Stimulated activated CD4-positive, alpha-beta T cell treated with anti-CD3 and anti-CD28 coated beads, TNF-alpha, amount 100 ng/mL, for 4 hours (primary cell): Measurements from ENCODE around the gene PGA4.
"Not testable (repeated sequence)": the region's sequence is repeated elsewhere in the genome, so short reads cannot be mapped to it uniquely, and the experiment has no call there.

Source experiments
- DNase-seq, 3 experiments: peaks; one replicate each; pipeline ENCODE4 v3.0.0-alpha.2; 2020; ENCODE audit warnings: low read depth in 3 of 3

PGA4 gene

DNA sequence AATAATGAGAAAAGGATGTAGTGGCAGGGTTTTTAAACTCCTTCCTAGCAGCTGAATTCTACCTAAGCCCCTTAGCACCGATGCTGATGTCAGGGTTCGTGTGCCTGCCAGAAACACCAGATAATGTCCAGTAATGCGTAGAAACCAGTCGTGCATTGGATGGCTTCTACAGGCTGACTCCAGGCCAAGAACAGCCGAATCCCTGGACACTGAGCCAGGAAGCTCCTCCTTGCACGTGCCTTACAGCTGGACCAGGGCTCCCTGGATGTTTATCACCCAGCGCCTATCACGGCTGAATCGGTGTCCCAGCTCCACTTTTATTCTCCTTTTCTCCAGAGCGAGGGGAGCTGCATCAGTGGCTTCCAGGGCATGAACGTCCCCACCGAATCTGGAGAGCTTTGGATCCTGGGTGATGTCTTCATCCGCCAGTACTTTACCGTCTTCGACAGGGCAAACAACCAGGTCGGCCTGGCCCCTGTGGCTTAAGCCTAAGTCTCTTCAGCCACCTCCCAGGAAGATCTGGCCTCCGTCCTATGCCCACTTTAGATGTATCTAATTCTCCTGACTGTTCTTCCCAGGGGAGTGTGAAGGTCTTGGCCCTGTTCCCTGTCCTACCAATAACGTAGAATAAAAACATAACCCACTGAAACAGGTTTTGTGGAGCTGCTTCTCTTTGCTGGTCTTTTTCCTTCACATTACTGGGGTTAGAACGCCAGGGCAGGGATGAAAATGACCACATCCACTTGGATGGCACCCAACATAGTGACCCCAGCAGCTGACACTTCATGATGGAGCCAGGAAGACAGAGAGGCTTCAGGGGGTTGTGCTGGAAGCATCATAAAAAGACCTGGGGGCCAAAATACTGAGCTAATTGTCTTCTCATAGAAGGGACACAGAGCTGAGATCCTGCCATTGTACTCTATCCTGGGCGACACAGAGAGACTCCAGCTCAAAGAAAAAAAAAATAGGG, 28.9 kb downstream of the PGA4 start:
- DNase-seq = not testable (repeated sequence)

DNA sequence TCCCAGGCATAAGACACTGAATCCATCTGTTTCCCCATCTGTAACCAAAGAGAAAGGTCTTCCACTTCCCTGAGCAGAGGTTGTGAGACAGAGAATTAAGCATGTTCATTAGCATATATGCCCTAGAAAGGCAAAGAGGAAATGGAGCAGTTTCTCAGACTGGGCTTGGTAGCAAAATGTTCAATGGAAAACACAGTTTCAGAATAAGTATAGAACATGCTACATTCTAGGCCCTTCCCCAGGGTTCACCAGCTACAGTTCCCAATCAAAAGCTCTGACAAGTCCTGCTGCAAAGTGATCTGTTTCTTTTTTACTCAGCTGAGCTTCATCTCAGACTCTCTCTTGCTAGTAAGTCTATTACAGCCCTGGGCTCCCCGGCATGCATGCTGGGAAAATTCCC, 30.2 kb downstream of the PGA4 start:
- DNase-seq = not testable (repeated sequence)

DNA sequence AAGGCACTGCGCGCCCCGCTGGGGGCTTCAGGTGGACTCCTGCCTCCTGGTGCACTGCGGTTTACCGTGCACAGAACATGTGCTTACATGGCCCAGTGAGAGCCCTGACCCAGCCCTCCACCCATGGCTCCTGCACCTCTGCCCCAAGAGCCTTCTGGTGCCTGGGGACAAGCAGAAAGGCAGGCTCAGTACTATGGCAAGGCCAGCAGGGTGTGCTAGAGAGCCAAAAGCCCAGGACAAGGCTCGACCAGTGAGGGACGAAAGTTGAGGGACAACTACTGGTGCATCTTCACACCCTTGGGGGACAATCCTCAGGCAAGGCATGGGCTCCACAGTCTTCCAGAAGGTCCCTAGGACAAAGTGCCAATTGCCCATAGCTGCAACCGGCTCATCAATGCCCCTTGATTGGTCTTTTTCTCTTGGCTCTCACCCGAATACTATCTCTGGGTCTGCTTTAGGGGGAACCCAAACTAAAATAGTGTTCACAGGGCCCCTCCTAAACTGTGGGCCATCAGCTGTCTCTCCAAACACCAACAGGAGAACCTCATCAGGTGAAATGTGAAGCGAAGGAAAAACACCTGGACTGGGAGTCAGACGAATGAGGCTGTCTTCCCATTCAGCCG, 32.4 kb downstream of the PGA4 start:
- peak; percentile 20 to 42 (median 35) for DNase-seq

DNA sequence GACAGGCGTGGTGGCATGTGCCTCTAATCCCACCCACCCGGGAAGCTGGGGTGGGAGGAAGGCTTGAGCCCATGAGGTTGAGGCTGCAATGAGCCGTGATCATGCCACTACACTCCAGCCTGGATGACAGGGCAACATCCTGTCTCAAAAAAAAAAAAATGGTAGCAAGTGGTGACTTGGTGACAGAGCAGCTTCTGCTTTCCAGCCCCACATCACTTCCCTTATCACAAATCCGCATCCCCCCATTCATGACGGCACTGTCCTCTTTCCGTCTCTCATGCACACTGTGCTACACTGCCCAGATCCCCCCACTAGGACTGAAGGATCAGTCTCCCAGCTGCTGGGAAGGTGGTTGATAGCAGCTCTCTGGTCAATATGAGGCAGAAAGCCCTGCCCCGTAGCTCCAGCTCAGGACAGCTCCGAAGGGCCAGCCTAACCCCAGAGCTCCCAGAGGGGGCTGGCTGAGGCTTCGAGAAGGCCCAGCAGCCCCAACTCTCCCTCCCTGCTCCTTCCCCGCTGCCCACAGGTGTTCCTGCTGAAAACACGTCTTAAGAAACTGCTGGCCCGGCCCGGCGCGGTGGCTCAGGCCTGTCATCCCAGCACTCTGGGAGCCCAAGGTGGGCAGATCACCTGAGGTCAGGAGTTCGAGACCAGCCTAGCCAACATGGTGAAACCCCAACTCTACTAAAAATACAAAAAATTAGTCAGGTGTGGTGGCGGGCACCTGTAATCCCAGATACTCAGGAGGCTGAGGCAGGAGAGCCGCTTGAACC, 34.7 kb downstream of the PGA4 start:
- no peak for DNase-seq

DNA sequence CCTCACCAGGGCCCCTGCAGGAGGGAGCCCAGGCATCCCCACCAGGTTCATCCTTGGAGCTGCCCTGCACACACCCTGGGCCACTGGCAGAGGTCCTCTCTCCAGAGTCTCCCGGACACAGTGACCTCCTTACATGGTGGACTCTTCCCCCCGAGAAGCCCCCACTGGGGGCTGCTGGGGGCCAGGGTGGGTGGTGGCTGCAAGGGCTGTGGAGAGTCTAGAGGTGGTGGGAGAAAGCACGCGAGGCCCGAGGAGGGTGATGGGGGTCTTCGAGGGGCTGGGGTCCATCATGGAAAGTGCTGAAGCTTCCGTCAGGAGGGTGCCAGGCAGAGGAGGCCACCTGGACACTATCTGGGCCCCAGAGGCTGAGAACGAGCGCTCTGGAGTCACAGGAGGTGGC, 36.4 kb downstream of the PGA4 start:
- DNase-seq = no peak

DNA sequence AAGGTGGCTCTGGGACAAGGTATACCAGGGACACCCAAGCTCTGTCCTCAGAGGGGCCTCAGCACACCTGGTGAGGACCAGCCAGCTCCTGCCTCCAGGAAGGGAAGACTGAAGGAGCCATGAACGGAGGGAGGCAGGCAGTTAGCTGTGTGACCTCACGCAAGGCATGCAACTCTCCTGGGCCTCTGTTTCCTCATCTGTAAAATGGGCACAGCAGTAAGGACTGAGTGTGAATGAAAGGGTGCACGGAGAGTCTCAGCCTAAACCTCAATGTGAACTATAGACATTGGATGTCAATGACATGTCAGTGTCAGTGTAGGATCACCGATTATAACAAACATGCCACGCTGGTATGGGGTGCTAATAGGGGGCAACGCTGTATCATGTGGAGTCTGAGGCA, 37.2 kb downstream of the PGA4 start:
- no peak for DNase-seq

DNA sequence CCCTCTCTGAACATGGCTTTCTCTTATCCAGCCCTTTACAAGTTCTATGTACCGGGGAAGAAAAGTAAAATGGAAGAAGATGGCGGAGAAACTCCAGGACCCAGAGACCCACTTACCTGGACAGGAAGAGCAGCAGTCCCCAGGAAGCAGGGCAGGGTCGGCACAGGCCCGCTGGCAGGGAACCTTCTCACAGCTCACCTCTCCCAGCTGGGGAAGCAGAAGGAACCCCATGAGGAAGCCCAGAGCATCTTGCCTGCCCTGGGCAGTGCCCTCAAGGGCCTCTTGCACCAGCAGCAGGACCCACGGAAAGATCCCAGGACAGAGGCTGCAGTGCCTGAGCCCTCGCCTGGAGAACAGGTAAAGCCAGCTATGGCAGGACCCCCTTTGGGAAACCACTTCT, 42.2 kb downstream of the PGA4 start:
- no peak for DNase-seq

DNA sequence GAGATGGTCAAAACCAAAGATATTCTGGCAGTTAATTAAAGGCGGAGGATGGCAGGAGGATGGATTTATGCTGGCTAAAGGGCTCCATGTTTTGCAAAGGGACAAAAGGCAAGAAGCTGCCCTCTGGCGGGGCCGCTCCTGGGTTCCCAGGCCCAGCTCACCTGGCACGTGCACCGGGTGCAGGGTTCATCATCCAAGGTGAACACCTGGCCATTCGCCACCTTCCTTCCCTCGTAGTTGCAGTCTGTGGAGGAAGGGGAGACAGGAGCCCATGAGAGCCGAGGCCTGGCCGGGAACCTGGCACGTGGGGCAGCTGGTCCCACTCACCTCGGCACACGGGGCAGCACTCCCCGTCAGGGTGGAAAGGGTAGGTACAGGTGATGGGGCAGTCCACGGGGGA, 42.6 kb downstream of the PGA4 start:
- no peak for DNase-seq

DNA sequence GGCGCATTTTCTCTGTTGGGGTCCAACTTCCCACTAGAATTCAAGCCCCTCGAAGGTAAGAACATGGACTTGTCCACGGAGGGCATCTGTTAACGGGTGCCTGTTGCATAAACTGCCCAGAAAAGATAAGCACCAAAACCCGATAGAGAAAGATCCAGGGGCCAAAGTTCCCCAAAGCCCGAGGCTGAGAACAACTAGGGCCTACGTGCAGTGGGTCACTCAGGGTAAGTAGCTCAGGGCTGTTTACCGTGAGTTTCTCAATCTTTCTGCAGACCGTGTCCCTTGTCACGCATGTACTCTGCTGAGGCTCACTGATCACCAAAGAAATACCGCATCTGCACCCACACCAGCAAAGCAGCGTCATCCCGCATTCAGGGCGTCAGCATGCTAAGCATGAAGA, 43.2 kb downstream of the PGA4 start:
- no peak for DNase-seq

DNA sequence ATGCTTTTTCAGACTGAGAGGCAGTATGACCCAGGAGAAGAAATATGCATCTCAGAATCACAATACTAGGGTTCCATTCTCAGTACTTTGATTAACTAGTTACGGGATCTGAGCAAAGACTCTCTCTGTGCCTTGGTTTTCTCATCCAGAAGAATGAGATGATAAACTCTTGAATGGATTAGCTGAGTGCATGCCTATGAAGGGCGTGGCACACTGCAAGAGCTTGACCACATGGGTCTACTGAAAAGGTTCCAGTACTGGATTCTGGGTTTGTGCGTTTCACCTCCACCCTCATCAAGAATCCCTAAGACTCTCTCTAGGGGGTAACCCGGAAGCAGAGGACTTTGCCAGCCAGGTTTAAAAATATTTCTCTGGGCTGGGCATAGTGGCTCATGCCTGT, 44.5 kb downstream of the PGA4 start:
- DNase-seq = no peak

DNA sequence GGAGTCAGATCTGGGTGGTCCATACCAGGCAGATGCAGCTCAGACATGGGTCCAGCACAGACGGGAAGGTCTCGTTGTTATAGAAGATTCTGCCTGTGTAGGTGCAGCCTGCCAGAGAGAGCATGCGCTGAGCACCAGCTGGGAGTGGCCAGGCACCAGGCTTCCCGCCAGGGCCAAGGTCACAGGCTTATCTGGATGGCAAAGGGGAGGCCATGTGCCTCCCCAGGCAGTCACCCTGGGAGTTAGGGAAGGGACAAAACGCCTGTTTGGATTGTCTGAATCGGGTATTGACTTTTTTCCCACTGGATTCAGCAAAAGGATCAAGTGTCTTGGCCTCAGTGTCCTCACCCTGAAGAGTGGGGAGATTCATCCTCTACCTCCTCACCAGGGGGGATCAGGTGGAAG, 45.3 kb downstream of the PGA4 start:
- no peak for DNase-seq

DNA sequence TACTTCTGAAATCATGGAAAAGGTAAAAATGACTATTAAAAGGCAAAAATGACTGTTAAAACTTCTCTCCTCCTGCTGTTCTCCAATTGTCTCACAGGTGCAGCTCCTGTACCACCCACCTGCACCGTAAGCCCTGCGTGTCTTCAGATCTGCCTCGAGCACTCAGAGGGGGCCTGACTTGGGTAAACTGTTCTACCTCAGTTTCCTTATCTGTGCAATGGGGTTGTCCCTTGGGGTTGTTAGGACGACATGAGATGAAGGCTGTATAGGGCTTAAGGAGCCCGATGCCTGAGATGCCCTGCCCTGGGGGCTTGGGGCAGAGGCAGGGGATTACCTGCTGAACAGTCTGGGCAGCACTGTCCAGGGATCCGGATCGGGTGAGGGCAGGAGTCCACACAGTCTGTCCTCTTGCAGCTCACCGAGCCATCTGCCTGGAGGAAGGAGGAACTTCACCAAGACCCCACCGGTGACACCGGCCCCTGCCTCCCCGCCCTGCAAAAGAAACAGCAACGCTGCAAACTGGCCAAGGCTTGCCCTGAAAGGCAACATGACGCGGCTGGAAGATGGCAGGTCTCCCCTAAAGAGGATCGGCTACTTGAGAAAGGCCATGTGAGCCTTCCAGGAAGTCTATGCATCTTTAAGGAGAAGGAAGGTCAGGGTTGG, 46.6 kb downstream of the PGA4 start:
- no peak for DNase-seq

DNA sequence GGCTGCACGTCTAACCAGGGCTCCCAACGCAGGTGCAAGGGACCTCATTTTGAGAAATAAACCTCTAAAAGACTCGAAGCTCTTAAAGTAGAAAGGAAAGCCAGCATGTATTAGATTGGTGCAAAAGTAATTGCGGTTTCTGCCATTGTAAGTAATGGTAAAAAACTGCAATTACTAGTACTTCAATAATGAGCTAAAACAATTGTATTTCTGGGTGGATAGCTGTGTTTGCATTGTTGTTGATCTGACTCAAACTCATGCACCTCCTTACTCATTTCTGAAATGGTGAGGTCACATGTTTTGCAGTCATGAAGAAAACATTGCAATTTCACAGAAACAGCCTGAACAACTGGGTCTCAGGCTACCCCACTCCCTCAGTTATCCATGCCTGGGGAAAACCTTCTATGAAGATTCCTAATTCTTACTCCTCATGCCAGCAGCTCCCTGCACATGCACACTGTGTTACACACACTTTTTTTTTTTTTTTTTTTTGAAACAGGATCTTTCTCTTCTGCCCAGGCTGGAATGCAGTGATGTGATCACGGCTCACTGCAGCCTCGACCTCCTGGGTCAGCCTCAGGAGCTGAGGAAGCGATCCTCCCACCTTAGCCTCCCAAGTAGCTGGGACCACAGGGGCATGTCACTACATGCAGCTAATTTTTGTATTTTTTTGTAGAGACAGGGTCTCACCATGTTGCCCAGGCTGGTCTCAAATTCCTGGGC, 48.4 kb downstream of the PGA4 start:
- no peak for DNase-seq

DNA sequence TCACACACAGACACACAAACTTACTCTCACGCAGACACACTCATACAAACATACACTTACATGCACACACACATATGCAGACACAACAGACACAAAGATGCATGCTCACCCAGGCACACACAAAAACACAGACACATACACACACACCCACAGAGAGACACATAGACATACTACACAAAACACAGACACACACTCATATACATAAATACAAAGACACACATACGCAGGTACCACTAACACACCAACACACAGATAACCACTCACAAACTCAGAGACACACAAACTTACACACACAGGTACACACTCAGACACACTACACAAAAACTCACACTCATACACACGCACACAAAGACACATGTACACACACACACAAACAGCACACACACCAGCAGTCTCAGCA, 50.6 kb downstream of the PGA4 start:
- no peak for DNase-seq

DNA sequence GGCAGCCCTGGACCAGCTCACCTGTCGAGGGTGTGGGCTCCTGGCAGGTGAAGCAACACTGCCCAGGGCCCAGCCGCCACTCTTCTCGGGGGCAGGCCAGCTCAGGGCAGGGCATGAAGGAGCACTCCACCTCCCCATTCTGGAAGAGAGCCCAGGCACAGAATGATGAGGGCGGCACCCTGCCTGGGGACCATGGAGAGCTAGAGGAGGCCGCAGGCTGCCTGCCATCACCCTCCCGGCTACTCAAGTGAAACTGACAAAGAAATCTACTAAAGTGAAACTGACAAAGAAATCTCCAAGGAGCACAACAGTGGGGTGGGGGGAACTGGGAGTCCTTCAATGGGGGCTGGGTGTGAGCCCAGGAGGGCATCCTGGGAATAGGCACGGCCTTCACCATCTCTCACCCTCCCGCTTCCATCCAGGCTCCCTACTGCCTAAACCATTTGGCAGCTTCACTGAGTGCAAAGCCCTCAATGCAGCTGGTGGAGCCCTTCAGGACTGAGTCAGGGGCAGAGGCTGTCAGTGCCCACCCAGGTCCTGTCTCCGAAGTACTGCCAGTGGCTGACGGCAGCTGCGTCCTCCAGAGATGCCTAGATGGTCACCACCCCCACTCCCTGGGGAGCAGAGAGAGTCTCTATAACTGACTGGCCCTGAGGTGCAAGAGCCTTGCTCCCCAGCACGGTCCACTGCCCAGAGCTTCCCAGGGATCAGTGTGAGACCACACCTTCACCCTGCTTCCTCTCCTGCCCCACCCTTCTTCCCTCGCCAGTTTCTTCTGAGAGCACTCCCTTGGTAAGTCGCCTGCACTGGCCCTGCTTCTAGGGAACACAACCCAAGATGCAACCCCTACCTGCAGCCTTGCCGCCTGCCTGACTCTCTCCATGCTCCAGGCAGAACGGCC, 51.3 kb downstream of the PGA4 start:
- DNase-seq = no peak

DNA sequence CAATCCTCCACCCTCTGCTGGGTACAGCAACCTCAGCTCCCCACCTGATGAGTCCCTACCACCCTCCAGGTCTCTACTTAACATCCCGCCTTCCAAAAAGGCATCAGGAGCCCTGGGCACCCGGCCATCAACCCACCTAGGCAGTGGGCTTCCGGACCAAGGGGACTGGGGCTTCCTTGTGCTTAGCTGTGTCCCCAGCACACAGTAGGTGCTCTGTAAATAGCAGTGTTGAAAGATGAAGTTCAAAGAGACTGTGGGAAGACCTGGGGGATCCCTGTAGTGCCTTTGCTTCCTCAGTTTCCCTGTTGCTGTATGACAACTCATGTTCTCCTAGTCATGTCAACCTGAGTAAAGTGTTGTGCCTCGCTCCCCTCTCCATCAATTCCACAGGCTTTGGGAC, 51.9 kb downstream of the PGA4 start:
- no peak for DNase-seq

DNA sequence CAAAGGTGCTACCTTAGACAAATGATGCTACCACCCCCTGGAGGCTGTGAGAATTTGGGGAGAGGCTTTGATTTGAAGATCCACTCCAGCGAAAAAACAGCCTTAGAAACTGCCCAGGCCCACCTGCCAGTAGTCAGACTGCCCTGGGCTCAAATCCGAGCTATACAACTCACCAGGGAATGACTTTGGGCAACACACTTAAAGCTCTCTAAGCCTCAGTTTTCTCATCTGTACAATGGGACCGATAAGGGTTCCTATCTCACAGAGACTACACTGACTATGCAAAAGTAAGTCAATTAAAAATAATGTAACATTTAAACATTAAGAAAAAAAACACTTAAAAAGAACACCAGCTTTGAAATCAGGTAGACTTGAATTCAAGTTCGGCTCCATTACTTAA, 53.0 kb downstream of the PGA4 start:
- DNase-seq = no peak

DNA sequence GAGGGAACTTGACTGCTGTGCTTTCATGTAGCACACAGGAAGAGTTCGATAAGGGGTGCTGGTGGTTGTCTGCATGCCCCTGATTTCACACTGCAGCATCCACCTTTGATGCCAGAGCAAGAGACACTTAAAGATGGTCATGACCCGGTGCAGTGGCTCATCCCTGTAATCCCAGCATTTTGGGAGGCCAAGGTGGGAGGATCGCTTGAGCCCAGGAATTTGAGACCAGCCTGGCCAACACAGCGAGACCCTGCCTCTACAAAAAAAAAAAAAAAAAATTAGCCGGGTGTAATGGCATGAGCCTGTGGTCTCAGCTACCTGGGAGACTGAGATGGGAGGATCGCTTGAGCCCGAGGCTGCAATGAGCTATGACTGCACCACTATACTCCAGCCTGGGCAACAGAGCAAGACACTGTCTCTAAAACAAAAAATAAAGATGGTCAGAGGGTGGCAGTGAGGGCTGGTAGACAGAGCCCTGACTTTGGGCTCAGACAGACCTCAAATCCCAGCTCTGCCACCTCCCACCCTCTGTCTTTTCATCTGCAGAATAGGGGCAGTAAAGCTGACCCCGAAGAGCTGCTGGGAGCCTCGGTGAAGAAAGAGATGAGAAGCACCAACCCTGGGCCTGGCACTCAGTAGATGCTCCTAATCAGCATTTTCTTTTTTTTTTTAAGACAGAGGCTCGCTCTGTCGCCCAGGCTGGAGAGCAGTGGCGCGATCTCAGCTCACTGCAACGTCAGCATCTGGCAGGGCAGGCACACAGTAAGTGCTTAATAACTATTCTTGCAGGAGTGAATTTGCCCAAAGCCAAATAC, 55.2 kb downstream of the PGA4 start:
- no peak for DNase-seq

DNA sequence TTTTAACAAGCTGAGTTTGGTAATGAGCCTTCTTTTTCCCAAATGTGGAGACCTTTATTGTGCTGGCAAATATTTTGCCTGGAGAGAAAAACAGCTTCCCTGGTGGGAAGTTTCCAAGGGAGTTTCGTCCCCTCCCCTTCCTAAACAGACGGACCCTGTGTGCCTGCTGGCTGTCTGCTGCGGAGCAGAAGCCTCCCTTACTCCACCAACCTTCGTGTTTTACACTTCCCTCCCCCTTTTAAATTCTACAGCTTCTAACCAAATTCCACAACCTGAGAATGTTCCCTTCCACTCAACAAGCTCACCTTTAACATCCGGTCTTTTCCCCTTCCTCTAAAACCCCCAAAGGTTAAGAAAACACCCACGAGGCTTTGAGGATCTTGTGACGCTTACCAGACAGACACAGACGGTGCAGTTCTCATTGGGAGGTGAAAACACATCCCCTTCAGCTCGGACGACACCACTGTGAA, 55.9 kb downstream of the PGA4 start:
- DNase-seq = no peak
